HuH-7.5 (cell line): ENCODE results near the gene PRAMEF20.
"Not testable (repeated sequence)": the region's sequence is repeated elsewhere in the genome, so short reads cannot be mapped to it uniquely, and the experiment has no call there.

Experiments used
- DNase-seq: peaks from one replicate; pipeline ENCODE4 v3.0.0; 2011; ENCODE audit warnings: low spot score

The PRAMEF20 gene

GRCh38 chr1:13410150-13410549 lies at the start of gene PRAMEF20:
PRAMEF20 (plus strand) TSS chr1:13410450; CDS start chr1:13416355, 5,905 bp downstream.
- DNase-seq = not testable (repeated sequence)

GRCh38 chr1:13362364-13362763 lies 47.9 kb upstream of the PRAMEF20 start:
- DNase-seq = not testable (repeated sequence)

- not testable (repeated sequence) for DNase-seq
These were observed 45.3 kb upstream of the PRAMEF20 start for GRCh38 chr1:13364928-13365327.

GRCh38 chr1:13366536-13366935 lies 43.7 kb upstream of the PRAMEF20 start:
- not testable (repeated sequence) for DNase-seq

- DNase-seq = not testable (repeated sequence)
These were observed 41.7 kb upstream of the PRAMEF20 start for GRCh38 chr1:13368544-13368943.

GRCh38 chr1:13378983-13379382 lies 31.3 kb upstream of the PRAMEF20 start:
- DNase-seq = not testable (repeated sequence)

GRCh38 chr1:13380380-13380779 lies 29.9 kb upstream of the PRAMEF20 start:
- DNase-seq = not testable (repeated sequence)

GRCh38 chr1:13389332-13389731 lies 20.9 kb upstream of the PRAMEF20 start, which contains the start of gene PRAMEF17:
PRAMEF17 (plus strand) TSS chr1:13389632; CDS start chr1:13389658, 26 bp downstream.
- DNase-seq = not testable (repeated sequence)

GRCh38 chr1:13393004-13393403 lies 17.2 kb upstream of the PRAMEF20 start:
- not testable (repeated sequence) for DNase-seq

GRCh38 chr1:13394761-13395160 lies 15.5 kb upstream of the PRAMEF20 start:
- not testable (repeated sequence) for DNase-seq

GRCh38 chr1:13395311-13395710 lies 14.9 kb upstream of the PRAMEF20 start:
- not testable (repeated sequence) for DNase-seq

- DNase-seq = no peak
These were observed 2.4 kb upstream of the PRAMEF20 start for GRCh38 chr1:13407811-13408210.

GRCh38 chr1:13430495-13430894 lies 20.2 kb downstream of the PRAMEF20 start:
- no peak for DNase-seq

GRCh38 chr1:13432251-13432650 lies 22.0 kb downstream of the PRAMEF20 start:
- DNase-seq = no peak

- not testable (repeated sequence) for DNase-seq
These were observed 23.6 kb downstream of the PRAMEF20 start for GRCh38 chr1:13433694-13434358.

GRCh38 chr1:13435458-13435857 lies 25.2 kb downstream of the PRAMEF20 start:
- no peak for DNase-seq

GRCh38 chr1:13439104-13439783 lies 29.0 kb downstream of the PRAMEF20 start:
- not testable (repeated sequence) for DNase-seq

GRCh38 chr1:13443335-13443979 lies 33.2 kb downstream of the PRAMEF20 start:
- DNase-seq = no peak

GRCh38 chr1:13450204-13450603 lies 40.0 kb downstream of the PRAMEF20 start:
- DNase-seq = no peak

GRCh38 chr1:13451399-13451965 lies 41.2 kb downstream of the PRAMEF20 start:
- no peak for DNase-seq

- DNase-seq = no peak
These were observed 46.8 kb downstream of the PRAMEF20 start for GRCh38 chr1:13456904-13457532.

GRCh38 chr1:13461977-13462376 lies 51.7 kb downstream of the PRAMEF20 start:
- DNase-seq = no peak
